Vagina (tissue), 2 donors: ENCODE measurements around the gene CLCN6. TPM values are rescaled to one million over a fixed set of nuclear protein-coding genes. Genes with fewer than 3 reads are reported as not detected.
A peak's percentile ranks its signal among the peaks of the same experiment; 100 is the strongest.

Source experiments
- DNase-seq, 2 donors: peaks; one replicate each; pipeline ENCODE4 v3.0.0-alpha.2; 2017; ENCODE audit errors: extremely low spot score in 2 of 2
- H3K27ac ChIP-seq: fragments of 200-600 bp; sonication (generic); one replicate; pipeline ENCODE4 v1.5.1; 2019
- H3K27me3 ChIP-seq: fragments of 200-600 bp; sonication (generic); one replicate; pipeline ENCODE4 v1.5.1; 2019
- H3K36me3 ChIP-seq, 2 donors: fragments of 200-600 bp; sonication (generic); one replicate each; pipeline ENCODE4 v1.5.1; 2017 to 2019
- H3K4me1 ChIP-seq: fragments of 200-600 bp; sonication (generic); one replicate; pipeline ENCODE4 v1.5.1; 2019
- H3K4me3 ChIP-seq, 2 donors: fragments of 200-600 bp; sonication (generic); 1 replicate in 1 of 2; 2 replicates in 1 of 2; pipeline ENCODE4 v1.5.1; 2016 to 2019
- H3K9me3 ChIP-seq: fragments of 200-600 bp; sonication (generic); one replicate; pipeline ENCODE4 v1.5.1; 2019
- POLR2A ChIP-seq, 2 donors: fragments of 450-650 bp; IDR thresholded peaks; one replicate each; pipeline ENCODE4 v1.6.1; 2017; ENCODE audit warnings: antibody characterized with exemption in 2 of 2, mild to moderate bottlenecking in 2 of 2, moderate library complexity in 2 of 2
- POLR2AphosphoS5 ChIP-seq, 2 donors: sonication (generic); formaldehyde crosslinking; IDR thresholded peaks; one replicate each; pipeline ENCODE4 v1.9.0; 2017; ENCODE audit warnings: antibody characterized with exemption in 2 of 2, mild to moderate bottlenecking in 2 of 2, low read depth in 1 of 2; ENCODE audit not compliant: insufficient read depth in 1 of 2
- intact Hi-C: fragments of 100-400 bp; cut with DNase I; formaldehyde crosslinking; loops from one replicate; pipeline ENCODE4 v1.15.1; 2023
- total RNA-seq: library from RNA; depleted of rRNA; stranded (reverse); fragments of >200 nt; gene quantifications from one replicate; pipeline ENCODE4 v1.2.3, GENCODE V29; 2016
- TF ChIP-seq, protein P1 (sequence below), 3 experiments: fragments of 450-650 bp in 2 of 3; fragments of 200-600 bp in 1 of 3; sonication (generic) in 1 of 3; IDR thresholded peaks; one replicate each; pipeline ENCODE4 v1.5.1; 2017 to 2019; ENCODE audit warnings: antibody characterized with exemption in 3 of 3, mild to moderate bottlenecking in 2 of 3, moderate library complexity in 2 of 3

The CLCN6 gene
- total RNA-seq, 1 donor from 2014 or later, result 19.2 TPM

DNA sequence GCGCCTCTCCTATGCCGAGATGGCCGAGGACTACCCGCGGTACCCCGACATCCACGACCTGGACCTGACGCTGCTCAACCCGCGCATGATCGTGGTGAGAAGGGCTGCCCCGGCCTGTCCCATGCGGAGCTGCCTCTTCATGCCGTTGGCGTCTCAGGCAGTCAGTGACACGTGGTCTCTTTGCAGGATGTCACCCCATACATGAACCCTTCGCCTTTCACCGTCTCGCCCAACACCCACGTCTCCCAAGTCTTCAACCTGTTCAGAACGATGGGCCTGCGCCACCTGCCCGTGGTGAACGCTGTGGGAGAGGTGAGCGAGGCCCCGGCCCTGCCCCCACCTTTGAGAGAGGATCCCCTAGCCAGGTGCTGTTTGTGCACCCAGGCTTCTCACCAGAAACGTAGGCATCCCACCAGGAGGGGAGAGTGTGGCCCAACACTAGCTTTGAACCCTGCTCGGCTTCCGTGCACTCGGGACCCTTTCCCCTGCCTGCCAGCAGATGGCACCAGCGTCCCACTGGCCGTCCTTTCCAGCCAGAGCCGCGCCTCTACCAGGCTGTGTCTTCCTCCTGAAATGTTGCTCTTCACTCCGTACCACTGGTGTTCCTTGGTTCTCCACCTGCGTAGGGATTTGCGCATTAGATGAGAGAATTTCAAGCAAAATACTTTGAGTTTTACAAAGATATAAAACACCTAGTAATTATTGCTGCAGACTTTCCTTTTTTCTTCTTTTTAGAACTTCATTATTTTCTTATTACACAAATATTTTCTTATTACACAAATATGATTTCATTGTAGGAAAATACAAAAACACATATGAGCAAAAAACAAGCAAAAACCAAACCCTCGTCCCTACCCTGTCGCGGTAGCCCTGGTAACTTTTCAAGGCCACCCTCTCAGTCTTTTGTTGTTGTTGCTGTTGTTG, 32.6 kb downstream of the CLCN6 start:
- Histone ChIP-seq H3K4me3 (no peak overlapping the region), H3K27me3 (no peaks in the 10 kb centered on the region), H3K9me3 (no peaks in the 10 kb centered on the region), H3K27ac (no peak overlapping the region), H3K36me3 (peaks cover 0 to 81% of the 10 kb centered on the region in 2 donors), H3K4me1 (no peaks in the 10 kb centered on the region)
- DNase-seq, result no peak
- intact Hi-C loops, result no loop called here
- TF ChIP-seq, protein P1, sequence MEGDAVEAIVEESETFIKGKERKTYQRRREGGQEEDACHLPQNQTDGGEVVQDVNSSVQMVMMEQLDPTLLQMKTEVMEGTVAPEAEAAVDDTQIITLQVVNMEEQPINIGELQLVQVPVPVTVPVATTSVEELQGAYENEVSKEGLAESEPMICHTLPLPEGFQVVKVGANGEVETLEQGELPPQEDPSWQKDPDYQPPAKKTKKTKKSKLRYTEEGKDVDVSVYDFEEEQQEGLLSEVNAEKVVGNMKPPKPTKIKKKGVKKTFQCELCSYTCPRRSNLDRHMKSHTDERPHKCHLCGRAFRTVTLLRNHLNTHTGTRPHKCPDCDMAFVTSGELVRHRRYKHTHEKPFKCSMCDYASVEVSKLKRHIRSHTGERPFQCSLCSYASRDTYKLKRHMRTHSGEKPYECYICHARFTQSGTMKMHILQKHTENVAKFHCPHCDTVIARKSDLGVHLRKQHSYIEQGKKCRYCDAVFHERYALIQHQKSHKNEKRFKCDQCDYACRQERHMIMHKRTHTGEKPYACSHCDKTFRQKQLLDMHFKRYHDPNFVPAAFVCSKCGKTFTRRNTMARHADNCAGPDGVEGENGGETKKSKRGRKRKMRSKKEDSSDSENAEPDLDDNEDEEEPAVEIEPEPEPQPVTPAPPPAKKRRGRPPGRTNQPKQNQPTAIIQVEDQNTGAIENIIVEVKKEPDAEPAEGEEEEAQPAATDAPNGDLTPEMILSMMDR (IDR thresholded peaks at IDR 0.05), result peak; percentile 83 to 95 (median 84)
- peak in 1 of 2 donors; percentile 43 for TF ChIP-seq POLR2AphosphoS5 (IDR thresholded peaks at IDR 0.05; ENCODE audit: insufficient read depth in 1 of 2, low read depth in 1 of 2)
- TF ChIP-seq POLR2A (IDR thresholded peaks at IDR 0.05), result no peak

GRCh38 chr1:11839727-11840705, 34.0 kb downstream of the CLCN6 start:
- intact Hi-C loops, result loop anchor here (5.0 kb wide), 1 partner anchor 52 kb away; no protein-coding TSS in a partner anchor
- peaks cover 0 to 81% of the 10 kb centered on the region in 2 donors for H3K36me3 ChIP-seq
- no peaks in the 10 kb centered on the region for H3K4me1 ChIP-seq
- no peaks in the 10 kb centered on the region for H3K27me3 ChIP-seq
- H3K9me3 ChIP-seq, result no peaks in the 10 kb centered on the region
- no peak for TF ChIP-seq POLR2A (IDR thresholded peaks at IDR 0.05)
- no peak for TF ChIP-seq POLR2AphosphoS5 (IDR thresholded peaks at IDR 0.05; ENCODE audit: insufficient read depth in 1 of 2, low read depth in 1 of 2)
- TF ChIP-seq, protein P1 (IDR thresholded peaks at IDR 0.05), result no peak
- DNase-seq, result no peak
- no peak overlapping the region for H3K4me3 ChIP-seq
- no peak overlapping the region for H3K27ac ChIP-seq

DNA sequence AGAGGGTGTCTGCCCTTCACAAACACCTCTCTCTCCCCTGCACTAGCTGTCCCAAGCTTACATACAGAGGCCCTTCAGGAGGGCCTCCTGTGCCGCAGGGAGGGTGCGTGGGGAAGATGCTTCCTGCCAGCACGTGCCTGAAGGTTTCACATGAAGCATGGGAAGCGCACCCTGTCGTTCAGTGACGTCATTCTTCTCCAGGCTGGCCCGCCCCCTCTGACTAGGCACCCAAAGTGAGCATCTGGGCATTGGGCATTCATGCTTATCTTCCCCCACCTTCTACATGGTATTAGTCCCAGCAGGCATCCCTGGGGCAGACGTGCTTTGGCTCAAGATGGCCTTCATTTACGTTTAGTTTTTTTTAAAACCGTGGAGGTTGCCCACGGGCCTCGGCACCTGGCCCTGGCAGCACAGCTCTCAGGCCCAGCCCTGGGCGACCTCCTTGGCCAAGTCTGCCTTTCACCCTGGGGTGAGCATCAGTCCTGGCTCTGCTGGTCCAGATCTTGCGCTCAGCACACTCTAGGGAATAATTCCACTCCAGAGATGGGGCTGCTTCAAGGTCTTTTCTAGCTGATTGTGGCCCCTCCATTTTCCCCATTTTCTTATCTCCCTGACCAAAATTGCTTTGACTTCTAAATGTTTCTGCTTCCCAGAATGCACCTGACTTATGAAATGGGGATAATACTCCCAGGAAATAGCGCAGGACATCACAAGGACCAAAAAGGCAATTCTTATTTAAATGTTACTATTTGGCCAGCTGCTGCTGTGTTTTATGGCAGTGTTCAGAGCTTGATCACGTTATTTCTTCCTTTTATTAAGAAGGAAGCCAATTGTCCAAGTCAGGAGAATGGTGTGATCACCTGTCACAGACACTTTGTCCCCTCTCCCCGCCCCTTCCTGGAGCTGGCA, 35.5 kb downstream of the CLCN6 start:
- Histone ChIP-seq H3K4me3 (no peak overlapping the region), H3K27ac (no peak overlapping the region), H3K9me3 (no peaks in the 10 kb centered on the region), H3K27me3 (no peaks in the 10 kb centered on the region), H3K4me1 (no peaks in the 10 kb centered on the region), H3K36me3 (peaks cover 0 to 69% of the 10 kb centered on the region in 2 donors)
- intact Hi-C loops, result loop anchor here (5.0 kb wide), 1 partner anchor 51 kb away; no protein-coding TSS in a partner anchor
- DNase-seq, result no peak
- TF ChIP-seq POLR2AphosphoS5 (IDR thresholded peaks at IDR 0.05; ENCODE audit: insufficient read depth in 1 of 2, low read depth in 1 of 2) (no peak), POLR2A (IDR thresholded peaks at IDR 0.05) (no peak)
- TF ChIP-seq, protein P1 (IDR thresholded peaks at IDR 0.05), result no peak

- H3K36me3 ChIP-seq, result peaks cover 0 to 60% of the 10 kb centered on the region in 2 donors
- H3K9me3 ChIP-seq, result no peaks in the 10 kb centered on the region
- no peaks in the 10 kb centered on the region for H3K4me1 ChIP-seq
- intact Hi-C loops, result loop anchor here (5.0 kb wide), 1 partner anchor 50 kb away; no protein-coding TSS in a partner anchor
- TF ChIP-seq POLR2A (IDR thresholded peaks at IDR 0.05) (no peak), POLR2AphosphoS5 (IDR thresholded peaks at IDR 0.05; ENCODE audit: insufficient read depth in 1 of 2, low read depth in 1 of 2) (no peak)
- TF ChIP-seq, protein P1 (IDR thresholded peaks at IDR 0.05), result no peak
- no peak for DNase-seq
- H3K27ac ChIP-seq, result no peak overlapping the region
- H3K27me3 ChIP-seq, result no peaks in the 10 kb centered on the region
- H3K4me3 ChIP-seq, result no peak overlapping the region
Observed at GRCh38 chr1:11842154-11843041, 36.4 kb downstream of the CLCN6 start.
